ENCODE measurements around the gene FAIM2. TPM values are rescaled to one million over a fixed set of nuclear protein-coding genes. Genes with fewer than 3 reads are reported as not detected.
"Not testable (repeated sequence)": the region's sequence is repeated elsewhere in the genome, so short reads cannot be mapped to it uniquely, and the experiment has no call there.

FAIM2 gene
- total RNA-seq, 3 donors from 2014 or later, result 0.67 to 12.9 (median 2.5) TPM

DNA sequence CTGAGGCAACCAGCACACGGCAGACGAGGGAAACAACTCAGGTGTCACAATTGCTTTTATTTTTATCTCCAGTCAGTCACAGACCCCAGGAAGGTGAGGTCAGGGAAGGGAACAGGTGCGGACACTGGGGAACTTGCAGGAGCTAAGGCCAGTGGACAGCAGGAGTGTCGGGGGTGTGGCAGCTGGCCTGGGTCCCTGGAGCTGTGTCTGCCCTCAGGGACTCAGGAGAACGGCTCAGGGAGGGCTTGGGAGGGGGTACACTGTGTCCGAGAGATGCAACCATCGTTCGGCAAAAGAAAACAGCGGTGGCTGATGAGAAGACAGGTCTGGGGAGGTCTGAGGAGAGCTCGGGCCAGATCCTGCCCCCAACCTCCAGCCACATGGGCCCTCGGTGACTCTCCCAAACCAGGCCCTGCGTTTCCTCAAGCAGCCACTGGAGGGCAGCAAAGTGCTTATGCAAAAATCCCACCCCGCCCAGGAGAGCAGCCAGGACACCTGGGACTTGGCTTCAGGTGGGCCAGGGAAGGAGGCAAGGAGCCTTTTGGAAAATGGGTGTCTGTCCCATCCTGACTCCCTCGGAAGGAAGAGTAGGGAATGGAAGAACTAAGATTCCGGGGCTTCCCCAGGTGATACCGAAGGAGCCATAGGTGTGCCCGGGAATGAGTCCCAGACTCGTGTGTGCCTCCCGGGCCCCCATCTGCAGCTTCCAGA is 36.7 kb downstream of the FAIM2 start:
- Histone ChIP-seq H3K36me3 (ENCODE audit: low read depth) (no peaks in the 10 kb centered on the region), H3K4me1 (ENCODE audit: low read depth) (no peaks in the 10 kb centered on the region), H3K9me3 (no peaks in the 10 kb centered on the region), H3K4me3 (no peak overlapping the region)
- DNase-seq, result peak; percentile 74 to 87 (median 80)
- intact Hi-C loops (cut with DNase I, micrococcal nuclease), result no loop called here
- TF ChIP-seq CTCF (IDR thresholded peaks at IDR 0.05), result peak; percentile 87
- peak; percentile 85 for ATAC-seq

- intact Hi-C loops (cut with DNase I, micrococcal nuclease), result no loop called here
- H3K4me1 ChIP-seq (ENCODE audit: low read depth), result no peaks in the 10 kb centered on the region
- no peak for DNase-seq
- no peak for TF ChIP-seq CTCF (IDR thresholded peaks at IDR 0.05)
- no peaks in the 10 kb centered on the region for H3K9me3 ChIP-seq
- H3K36me3 ChIP-seq (ENCODE audit: low read depth), result no peaks in the 10 kb centered on the region
- H3K4me3 ChIP-seq, result no peak overlapping the region
- no peak for ATAC-seq
These were observed 37.9 kb downstream of the FAIM2 start for GRCh38 chr12:49865782-49866135.

DNA sequence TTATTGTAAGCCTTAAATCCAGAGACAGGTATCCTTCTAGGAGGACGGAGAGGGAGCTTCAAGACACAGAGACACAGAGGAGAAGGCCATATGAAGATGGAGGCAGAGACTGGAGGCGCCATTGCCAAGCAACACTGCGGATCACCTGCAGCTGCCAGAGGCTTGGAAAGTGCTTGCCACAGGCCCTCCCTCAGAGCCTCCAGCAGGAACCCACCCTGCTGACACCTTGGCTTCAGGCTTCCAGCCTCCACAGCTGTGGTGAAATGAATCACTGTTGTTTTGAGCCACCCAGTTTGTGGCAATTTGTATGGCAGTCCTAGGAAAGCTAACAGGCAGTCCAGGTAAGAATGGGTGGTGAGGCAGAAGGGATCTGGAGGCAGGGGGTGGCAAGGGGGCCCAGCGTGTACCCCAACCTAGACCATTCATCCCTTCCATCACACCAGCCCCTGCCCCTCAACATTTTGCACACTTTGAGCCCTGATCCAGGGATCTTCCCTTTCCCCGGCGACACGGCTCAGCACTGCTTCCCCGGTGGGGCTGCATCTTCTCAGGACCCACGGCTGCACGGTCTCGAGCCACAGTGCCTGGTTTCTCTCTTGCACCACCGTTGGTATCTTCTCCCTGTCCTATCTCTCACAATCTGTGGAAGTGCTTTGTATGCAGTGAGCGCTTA is 38.5 kb downstream of the FAIM2 start:
- intact Hi-C loops (cut with DNase I, micrococcal nuclease), result no loop called here
- no peaks in the 10 kb centered on the region for H3K4me1 ChIP-seq (ENCODE audit: low read depth)
- H3K4me3 ChIP-seq, result no peak overlapping the region
- DNase-seq (no peak), ATAC-seq (no peak)
- H3K9me3 ChIP-seq, result no peaks in the 10 kb centered on the region
- H3K36me3 ChIP-seq (ENCODE audit: low read depth), result no peaks in the 10 kb centered on the region
- no peak for TF ChIP-seq CTCF (IDR thresholded peaks at IDR 0.05)

- no peak for TF ChIP-seq CTCF (IDR thresholded peaks at IDR 0.05)
- ATAC-seq, result no peak
- intact Hi-C loops (cut with DNase I, micrococcal nuclease), result no loop called here
These were observed 39.0 kb downstream of the FAIM2 start for GRCh38 chr12:49864798-49865090.

DNA sequence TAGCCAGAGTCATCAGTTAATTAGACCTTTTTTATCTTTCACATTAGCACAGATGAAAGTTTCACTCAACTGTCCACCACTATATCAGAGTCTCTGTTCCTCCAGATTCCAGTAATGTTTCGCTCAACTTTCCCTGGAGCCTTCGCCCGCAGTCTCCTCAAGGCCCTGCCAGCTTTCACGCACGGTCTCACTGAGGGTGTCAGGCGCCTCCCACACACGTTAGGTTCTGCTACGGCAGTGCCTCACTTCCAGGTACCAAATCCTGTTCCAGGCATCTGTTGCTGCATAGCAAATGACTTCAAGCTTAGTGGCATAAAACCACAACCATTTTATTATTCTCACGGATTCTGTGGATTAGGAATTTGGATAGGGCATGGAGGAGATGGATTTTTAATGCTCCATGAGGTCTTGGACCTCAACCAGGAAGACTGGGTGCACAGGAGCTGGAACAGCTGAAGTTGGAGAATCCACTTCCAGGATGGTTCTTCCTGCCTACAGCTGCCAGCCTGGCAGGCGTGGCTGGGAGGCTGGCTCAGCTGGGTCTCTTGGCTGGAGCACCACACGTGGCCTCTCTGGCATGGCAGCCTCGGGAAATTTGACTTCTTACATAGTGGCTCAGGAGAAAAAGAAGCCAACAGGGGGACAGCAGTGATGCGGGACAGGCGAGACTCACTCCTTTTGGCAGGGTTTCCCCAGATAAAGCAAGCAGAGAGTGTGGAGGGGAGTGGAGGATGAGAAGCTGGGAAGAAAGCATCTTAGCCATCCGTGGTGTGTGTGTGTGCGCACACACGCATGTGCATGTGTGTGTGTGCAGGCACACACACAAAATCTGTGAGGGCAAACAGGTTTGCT is 39.5 kb downstream of the FAIM2 start:
- Histone ChIP-seq H3K4me3 (no peak overlapping the region), H3K4me1 (ENCODE audit: low read depth) (no peaks in the 10 kb centered on the region), H3K36me3 (ENCODE audit: low read depth) (no peaks in the 10 kb centered on the region), H3K9me3 (no peaks in the 10 kb centered on the region)
- no peak for TF ChIP-seq CTCF (IDR thresholded peaks at IDR 0.05)
- intact Hi-C loops (cut with DNase I, micrococcal nuclease), result no loop called here
- ATAC-seq, result peak; percentile 58
- DNase-seq, result no peak

More at GRCh38 chr12:49864798-49865090, 39.0 kb downstream of the FAIM2 start:
- no peaks in the 10 kb centered on the region for H3K36me3 ChIP-seq (ENCODE audit: low read depth)
- H3K9me3 ChIP-seq, result no peaks in the 10 kb centered on the region
- no peak for DNase-seq
- no peak overlapping the region for H3K4me3 ChIP-seq
- no peaks in the 10 kb centered on the region for H3K4me1 ChIP-seq (ENCODE audit: low read depth)

DNA sequence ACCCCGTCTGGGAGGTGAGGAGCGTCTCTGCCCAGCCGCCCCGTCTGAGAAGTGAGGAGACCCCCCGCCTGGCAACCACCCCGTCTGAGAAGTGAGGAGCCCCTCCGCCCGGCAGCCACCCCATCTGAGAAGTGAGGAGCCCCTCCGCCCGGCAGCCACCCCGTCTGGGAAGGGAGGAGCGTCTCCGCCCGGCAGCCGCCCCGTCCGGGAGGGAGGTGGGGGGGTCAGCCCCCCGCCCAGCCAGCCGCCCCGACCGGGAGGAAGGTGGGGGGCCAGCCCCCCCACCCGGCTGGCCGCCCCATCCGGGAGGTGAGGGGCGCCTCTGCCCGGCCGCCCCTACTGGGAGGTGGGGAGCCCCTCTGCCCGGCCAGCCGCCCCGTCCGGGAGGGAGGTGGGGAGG is 42.8 kb downstream of the FAIM2 start:
- intact Hi-C loops (cut with DNase I, micrococcal nuclease); ATAC-seq; H3K4me3 ChIP-seq: not testable (repeated sequence)

GRCh38 chr12:49855890-49856289 is 47.8 kb downstream of the FAIM2 start:
- ATAC-seq; DNase-seq; H3K4me3 ChIP-seq; H3K36me3 ChIP-seq (ENCODE audit: low read depth); H3K9me3 ChIP-seq; H3K4me1 ChIP-seq (ENCODE audit: low read depth); intact Hi-C loops (cut with DNase I, micrococcal nuclease): not testable (repeated sequence)

More for the DNA sequence above, 42.8 kb downstream of the FAIM2 start:
- H3K9me3 ChIP-seq; DNase-seq; H3K36me3 ChIP-seq (ENCODE audit: low read depth); H3K4me1 ChIP-seq (ENCODE audit: low read depth): not testable (repeated sequence)

All from mucosa of descending colon (tissue), 3 donors.